ENCODE results near the gene ROBO1.
"Not testable (repeated sequence)": the region's sequence is repeated elsewhere in the genome, so short reads cannot be mapped to it uniquely, and the experiment has no call there.

ROBO1 gene

GRCh38 chr3:78907367-78907766 lies 860.4 kb downstream of the ROBO1 start:
- no peak for DNase-seq

- no peak for DNase-seq
Observed at GRCh38 chr3:78906930-78907329, 860.9 kb downstream of the ROBO1 start.

DNA sequence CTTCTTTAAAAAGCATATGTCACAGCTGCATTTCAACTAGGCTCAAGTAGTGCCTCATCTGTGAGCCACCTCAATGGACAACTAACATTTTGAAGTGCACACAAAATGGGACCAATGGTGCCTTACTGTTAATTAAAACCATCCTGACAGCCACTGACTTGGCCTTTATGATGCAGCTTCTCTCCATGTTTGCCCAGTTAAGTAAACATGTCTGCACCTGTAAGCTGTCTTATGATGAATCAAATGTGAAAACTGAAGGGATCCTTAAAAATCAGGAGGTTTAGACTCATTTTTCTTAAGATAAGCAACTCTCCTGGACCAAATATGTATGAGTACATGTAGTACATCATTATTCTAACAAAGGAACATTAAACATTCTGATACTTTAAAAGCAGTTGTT lies 861.6 kb downstream of the ROBO1 start:
- DNase-seq: no peak

DNA sequence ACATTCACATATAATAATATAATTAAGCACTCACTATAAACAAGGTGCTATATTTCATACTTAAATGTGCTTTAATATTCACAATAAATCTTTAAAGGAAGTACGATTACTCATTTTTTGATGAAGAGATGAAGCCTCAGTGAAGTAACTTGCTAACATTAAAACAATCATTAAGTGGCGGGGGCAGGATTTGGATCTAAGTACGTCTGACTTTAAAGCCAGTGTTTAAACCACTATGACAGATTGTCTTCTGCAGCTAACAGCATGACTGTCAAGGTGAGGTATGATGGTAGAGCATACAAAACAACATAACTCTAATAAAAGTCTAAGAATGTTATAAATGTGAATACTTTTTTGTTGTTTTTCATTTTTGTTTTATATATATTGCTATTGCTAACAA lies 862.1 kb downstream of the ROBO1 start:
- no peak for DNase-seq

GRCh38 chr3:78901544-78901943 lies 866.3 kb downstream of the ROBO1 start:
- no peak for DNase-seq

- no peak for DNase-seq
Observed at GRCh38 chr3:78900880-78901279, 866.9 kb downstream of the ROBO1 start.

- no peak for DNase-seq
Observed at GRCh38 chr3:78900426-78900825, 867.4 kb downstream of the ROBO1 start.

DNA sequence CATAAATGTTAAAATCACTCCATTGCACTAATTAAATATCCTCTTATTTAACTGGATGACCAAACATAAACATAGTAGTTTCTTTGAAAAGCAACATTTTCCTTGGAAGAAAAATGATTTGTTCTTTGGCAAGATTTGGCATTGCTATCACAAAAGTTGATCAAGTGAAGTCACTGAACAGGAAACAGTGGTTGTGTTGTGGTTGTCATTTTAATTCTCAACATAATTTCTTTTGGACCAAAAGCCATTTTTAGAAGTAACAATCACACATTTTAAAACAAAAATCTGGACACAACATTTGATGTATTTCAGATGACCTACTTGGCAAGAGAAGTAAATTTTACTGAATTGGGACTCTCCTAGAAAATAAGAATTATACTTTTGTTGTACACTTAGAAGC lies 872.3 kb downstream of the ROBO1 start:
- no peak for DNase-seq

DNA sequence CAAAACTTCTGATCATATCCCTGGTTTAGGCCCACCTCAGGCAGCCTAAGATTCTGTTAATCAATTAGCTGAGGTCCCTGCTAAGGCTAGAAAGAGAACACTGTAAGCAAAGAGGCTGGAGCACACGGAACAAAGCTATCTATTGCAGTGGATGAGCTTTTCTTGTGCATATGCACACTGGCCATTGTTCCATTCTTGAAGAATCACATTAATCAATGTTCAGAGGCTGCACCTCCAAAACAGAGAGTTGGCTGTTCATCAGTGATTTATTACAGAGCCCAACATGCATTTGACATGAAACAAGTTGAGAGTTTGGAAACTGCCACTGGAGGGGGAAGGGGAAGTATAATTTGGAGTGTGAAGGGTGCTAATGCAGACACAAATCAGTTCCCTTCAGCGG lies 873.0 kb downstream of the ROBO1 start:
- DNase-seq: no peak

- no peak for DNase-seq
Observed at GRCh38 chr3:78893161-78893560, 874.6 kb downstream of the ROBO1 start.

DNA sequence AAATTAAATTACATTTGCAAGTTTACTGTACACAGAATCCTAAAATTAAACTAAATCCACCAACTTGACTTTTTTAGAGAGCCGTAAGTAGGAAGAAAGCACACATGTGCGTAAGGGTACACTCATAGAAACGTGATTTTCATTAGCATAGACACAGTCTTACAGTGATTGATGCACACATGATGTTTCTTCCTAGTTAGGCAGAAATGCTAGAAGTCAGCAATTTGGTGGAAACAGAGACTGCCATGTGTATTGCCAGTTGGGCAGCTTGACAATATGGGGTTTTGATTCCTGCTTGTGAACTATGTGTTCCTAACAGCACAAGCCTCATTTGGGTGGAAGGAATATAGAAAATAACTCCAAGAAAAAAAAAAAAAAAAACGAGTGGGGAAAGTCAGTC lies 878.5 kb downstream of the ROBO1 start:
- peak in 1 of 14 donors; percentile 39 for DNase-seq

DNA sequence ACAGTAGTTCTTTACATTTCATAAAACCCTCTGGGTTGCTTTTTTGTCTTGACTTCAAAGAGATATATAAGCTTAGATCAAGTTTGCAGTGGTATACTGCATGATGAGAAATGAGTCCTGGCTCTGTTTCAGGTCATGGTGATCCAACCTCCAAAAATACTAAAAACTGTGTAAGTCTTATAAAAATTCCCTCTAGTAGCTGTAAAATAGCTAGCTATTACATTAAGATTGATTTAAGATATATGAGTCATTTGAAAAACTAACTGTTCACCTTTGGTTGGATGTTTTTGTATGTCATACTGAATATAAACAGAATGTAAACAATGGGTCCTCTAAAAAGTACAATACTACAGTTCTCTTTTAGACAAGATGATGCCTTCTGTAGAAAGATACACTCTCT lies 879.2 kb downstream of the ROBO1 start:
- DNase-seq: no peak

DNA sequence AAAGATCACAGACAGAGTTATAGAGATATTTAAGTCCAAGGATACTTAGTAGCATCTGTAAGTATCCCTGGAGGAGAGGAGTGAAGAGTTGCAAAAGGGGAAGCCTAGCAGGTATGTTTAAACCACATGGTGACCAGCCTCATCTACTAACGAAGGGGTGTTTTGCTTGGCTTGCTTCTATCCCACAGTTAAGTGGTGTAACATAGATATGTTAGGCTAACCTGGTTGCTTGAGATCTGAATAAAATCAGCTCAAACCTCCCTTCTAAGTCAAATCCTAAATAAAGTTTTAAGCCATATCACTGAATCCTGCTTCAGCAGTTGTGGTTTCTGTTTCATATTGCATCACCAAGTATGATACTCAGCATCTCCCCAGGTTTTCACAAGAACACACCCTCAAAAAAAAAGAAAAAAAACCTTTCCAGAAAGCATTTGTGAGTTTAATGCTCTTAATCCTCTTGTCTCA lies 880.2 kb downstream of the ROBO1 start:
- no peak for DNase-seq

GRCh38 chr3:78887029-78887428 lies 880.8 kb downstream of the ROBO1 start:
- DNase-seq: no peak

DNA sequence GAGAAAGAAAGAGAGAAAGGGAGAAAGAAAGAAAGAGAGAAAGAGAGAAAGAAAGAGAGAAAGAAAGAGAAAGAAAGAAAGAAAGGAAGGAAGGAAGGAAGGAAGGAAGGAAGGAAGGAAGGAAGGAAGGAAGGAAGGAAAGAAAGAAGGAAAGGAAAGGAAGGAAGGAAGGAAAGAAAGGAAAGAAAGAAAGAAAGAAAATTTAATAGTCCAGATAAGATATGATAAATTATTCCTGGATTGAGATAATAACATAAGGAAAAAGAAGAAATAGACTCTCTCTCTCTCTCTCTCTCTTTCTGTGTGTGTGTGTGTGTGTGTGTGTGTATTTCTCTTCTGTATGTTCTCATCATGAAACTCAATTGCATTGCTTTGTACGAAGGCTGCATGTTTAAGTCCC lies 883.2 kb downstream of the ROBO1 start:
- not testable (repeated sequence) for DNase-seq

GRCh38 chr3:78882251-78882650 lies 885.5 kb downstream of the ROBO1 start:
- DNase-seq: no peak

GRCh38 chr3:78881501-78881900 lies 886.3 kb downstream of the ROBO1 start:
- DNase-seq: no peak

- peak in 2 of 14 donors; percentile 40 to 87 for DNase-seq
Observed at GRCh38 chr3:78880603-78881461, 887.0 kb downstream of the ROBO1 start.

DNA sequence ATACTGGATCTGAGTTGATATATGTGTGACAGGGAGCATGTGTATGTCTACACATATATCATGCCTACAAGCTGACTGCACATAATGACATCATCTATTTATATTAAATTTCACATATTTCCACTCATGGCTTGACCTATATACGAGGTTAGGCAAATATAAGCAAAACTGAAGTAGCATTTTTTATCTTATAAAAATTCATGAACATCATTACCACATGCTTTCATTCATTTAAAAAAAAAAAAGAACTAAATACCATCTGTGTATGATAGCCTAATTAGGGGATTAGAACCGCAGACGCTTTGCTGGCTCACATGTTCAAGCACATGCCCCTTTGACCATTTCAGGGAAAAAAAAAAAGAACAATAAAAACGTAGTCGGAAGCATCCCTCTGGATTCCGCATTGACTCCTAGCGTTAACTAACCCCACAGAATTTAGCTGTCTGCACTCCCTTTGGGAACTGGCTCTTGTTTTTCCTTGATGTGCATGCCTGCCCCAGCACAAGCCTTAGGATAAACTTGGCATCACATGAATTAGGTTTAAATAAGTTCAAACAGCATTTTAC lies 888.4 kb downstream of the ROBO1 start:
- peak in 1 of 14 donors; percentile 12 for DNase-seq

DNA sequence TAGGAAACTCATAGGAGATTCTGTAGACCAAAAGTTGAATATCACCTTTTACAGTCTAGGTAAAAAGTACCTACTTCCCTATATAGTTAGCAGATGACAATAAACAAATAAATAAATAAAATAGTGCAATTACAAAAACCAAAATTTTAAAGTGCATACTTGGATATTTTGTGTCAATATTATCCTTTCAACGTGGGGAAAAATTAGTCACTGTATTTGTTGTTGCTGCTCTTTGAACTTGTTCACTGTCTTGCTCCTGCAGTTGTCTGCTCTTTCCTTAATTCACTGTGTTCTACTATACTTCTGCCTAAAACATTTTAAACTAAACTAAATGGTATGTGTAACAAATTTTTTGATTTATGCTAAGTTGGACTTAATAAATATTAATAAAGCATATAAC lies 889.0 kb downstream of the ROBO1 start:
- no peak for DNase-seq

DNA sequence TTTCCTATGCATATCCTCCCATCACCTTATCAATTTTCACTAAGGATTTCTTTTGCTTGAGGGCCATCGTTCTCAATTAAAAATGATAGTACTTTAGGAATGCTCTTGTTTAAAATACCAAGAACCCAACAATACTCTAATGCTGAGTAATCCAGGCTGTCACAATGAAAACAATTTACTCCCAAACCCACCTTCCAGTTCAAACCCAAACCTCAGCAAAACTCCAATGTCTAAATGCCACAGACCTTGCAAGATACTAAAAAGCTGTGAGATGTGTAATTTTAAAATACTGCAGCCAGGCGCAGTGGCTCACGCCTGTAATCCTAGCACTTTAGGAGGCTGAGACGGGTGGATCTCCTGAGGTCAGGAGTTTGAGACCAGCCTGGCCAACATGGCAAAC lies 889.8 kb downstream of the ROBO1 start:
- no peak for DNase-seq

DNA sequence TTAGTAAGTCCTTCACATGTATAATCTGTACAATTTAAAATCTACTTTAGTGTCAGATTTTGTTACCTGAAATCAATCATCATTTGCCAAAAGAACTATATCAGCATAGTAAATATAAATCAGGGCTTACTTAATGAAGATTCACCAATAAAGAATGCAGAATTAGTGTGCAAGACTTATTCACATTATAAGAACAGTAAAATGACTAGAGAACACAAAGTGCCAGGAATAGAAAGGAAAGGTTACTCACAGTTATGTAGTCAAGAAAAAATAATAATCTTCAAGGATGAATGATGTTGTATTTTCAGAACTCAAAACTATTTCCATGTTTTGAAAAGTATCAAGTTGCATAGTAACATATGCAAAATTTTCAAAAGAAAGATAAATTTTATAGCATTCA lies 891.9 kb downstream of the ROBO1 start:
- DNase-seq: no peak

- no peak for DNase-seq
Observed at GRCh38 chr3:78875436-78875835, 892.4 kb downstream of the ROBO1 start.

GRCh38 chr3:78873641-78874040 lies 894.2 kb downstream of the ROBO1 start:
- DNase-seq: no peak
